K562 (cell line): ENCODE data around the gene VPS45. TPM values are rescaled to one million over a fixed set of nuclear protein-coding genes. Genes with fewer than 3 reads are reported as not detected.

ENCODE experiments used
- GTF2E2 ChIP-seq: fragments of 200-800 bp; sonication (Bioruptor generic); IDR thresholded peaks from 2 replicates; pipeline ENCODE4 v1.6.1; 2016; ENCODE audit warnings: missing genetic modification characterization, missing compliant biosample characterization
- LCOR ChIP-seq: sonication (generic); formaldehyde crosslinking; IDR thresholded peaks from 2 replicates; pipeline ENCODE4 v1.8.0; 2022; ENCODE audit warnings: mild to moderate bottlenecking, missing genetic modification reagents
- MAFF ChIP-seq: IDR thresholded peaks from 2 replicates; pipeline ENCODE4 v1.6.1; 2012; ENCODE audit warnings: low read length, improper control_type of control experiment
- PML ChIP-seq: IDR thresholded peaks from 2 replicates; pipeline ENCODE4 v1.6.1; 2012; ENCODE audit warnings: low read length, inconsistent platforms
- RBFOX2 ChIP-seq: fragments of 200-400 bp; formaldehyde crosslinking; IDR thresholded peaks from 2 replicates; pipeline ENCODE4 v1.6.1; 2017; ENCODE audit warnings: low read depth, mild to moderate bottlenecking, low read length, moderate library complexity
- SRF ChIP-seq, 2 experiments: fragments of 250-450, 450-650 bp in 1 of 2; sonication (Bioruptor Pico) in 1 of 2; sonication (generic) in 1 of 2; formaldehyde crosslinking; IDR thresholded peaks; 2 replicates each; pipeline versions ENCODE4 v1.5.0 to v1.5.1; 2020 to 2022; ENCODE audit warnings: mild to moderate bottlenecking in 1 of 2, missing genetic modification reagents in 1 of 2
- SUPT5H ChIP-seq: fragments of 450-650 bp; IDR thresholded peaks from 2 replicates; pipeline ENCODE4 v1.6.1; 2016
- TGIF2 ChIP-seq: sonication (generic); formaldehyde crosslinking; IDR thresholded peaks from 2 replicates; pipeline ENCODE4 v1.8.1; 2022; ENCODE audit warnings: mild to moderate bottlenecking, missing genetic modification reagents, moderate library complexity
- U2AF2 ChIP-seq: fragments of 200-400 bp; formaldehyde crosslinking; optimal IDR thresholded peaks from 2 replicates; pipeline ENCODE3; 2017; ENCODE audit warnings: low read depth, mild to moderate bottlenecking, low read length
- ZKSCAN3 ChIP-seq: fragments of 250-450 bp; sonication (Bioruptor Pico); IDR thresholded peaks from 2 replicates; pipeline ENCODE4 v1.4.0; 2020
- ZNF436 ChIP-seq: fragments of 250-450, 450-650 bp; sonication (Bioruptor Pico); formaldehyde crosslinking; IDR thresholded peaks from 2 replicates; pipeline ENCODE4 v1.7.0; 2020; ENCODE audit warnings: mild to moderate bottlenecking
- ZNF507 ChIP-seq: conservative IDR thresholded peaks from 2 replicates; pipeline ENCODE4 v1.6.1; 2017; ENCODE audit warnings: missing genetic modification characterization, missing compliant biosample characterization
- polyA plus RNA-seq, 8 experiments: library from polyadenylated mRNA; depleted of rRNA in 4 of 8; stranded (reverse) in 5 of 8; unstranded in 3 of 8; fragments of >200 nt; fragmentation: Nextera tagmentation in 2 of 8; fragmentation: Illumina TruSeq in 1 of 8; extraction: Ambion mirVana in 2 of 8; extraction: Trizol in 1 of 8; gene quantifications; 2 replicates each; pipeline versions ENCODE4 v1.2.1 to v1.2.3, GENCODE V29; 2011 to 2014; ENCODE audit warnings: inconsistent platforms in 1 of 8, missing spikeins in 1 of 8
- total RNA-seq, 7 experiments: library from RNA; depleted of rRNA in 6 of 7; stranded (reverse); fragments of >200 nt in 6 of 7; fragmentation: Illumina TruSeq in 2 of 7; extraction: Trizol in 2 of 7; gene quantifications; 2 replicates each; pipeline versions ENCODE4 v1.2.1 to v1.2.3, GENCODE V29; 2011 to 2021; ENCODE audit warnings: low replicate concordance in 1 of 7
- TF ChIP-seq, protein P1 (sequence below): sonication (generic); IDR thresholded peaks from 2 replicates; pipeline ENCODE4 v1.6.1; 2016
- TF ChIP-seq, protein P2 (sequence below), 2 experiments: fragments of 450-650 bp; IDR thresholded peaks; 2 replicates each; pipeline ENCODE4 v1.6.1; 2016; ENCODE audit warnings: mild to moderate bottlenecking in 2 of 2, borderline replicate concordance in 1 of 2, low read depth in 1 of 2, moderate library complexity in 1 of 2
- TF ChIP-seq, protein P3 (sequence below): fragments of 450-650 bp; formaldehyde crosslinking; conservative IDR thresholded peaks from 2 replicates; pipeline ENCODE4 v1.4.0; 2022; ENCODE audit warnings: mild to moderate bottlenecking, missing genetic modification characterization

VPS45 gene
- total and polyA plus RNA-seq, 9 of the 15 experiments (the other 6 are each of a cell fraction or from before 2014, with no cell fraction given), result 17.9 to 48.2 (median 34.4) TPM

DNA sequence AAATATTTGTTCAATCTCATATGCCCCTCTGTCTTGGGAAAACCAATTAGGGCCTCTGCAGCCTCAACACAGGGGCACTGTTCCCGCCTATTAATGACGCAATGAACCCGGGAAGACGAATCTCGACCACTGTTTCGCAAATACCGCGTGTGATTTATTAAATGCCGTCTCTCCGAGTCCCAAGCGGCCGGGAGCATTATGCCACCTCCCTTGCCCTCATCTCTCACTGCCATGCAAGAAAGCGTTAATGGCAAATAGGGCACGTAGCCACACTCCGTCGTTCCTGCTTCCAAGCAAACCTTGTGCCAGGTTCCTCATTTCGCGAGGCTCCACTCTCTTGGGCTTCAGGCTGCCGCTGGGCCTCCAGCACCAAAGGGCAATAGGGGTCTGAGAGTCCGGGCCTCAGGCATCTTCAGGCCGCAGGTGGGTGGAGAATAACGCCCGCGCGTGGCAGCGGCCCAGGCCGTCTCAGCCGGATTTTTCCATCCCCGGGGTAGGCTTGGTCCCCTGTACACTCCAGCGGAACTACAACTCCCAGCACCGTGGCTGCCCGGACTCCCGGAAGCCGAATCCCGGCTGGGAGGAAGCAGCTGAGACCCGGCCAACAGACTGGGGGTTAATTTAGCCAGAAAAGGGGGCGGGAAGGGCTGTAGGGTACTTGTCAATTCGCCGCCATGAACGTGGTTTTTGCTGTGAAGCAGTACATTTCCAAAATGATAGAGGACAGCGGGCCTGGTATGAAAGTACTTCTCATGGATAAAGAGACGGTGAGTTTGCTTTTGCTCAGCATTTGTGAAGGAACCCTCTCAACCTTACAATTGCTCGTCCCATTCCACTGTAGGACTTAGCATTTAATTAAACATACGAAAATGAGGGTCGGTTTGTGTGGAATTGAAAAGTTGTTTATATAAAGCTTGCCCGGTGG is at the start of gene VPS45 (continued):
- TF ChIP-seq, protein P1, sequence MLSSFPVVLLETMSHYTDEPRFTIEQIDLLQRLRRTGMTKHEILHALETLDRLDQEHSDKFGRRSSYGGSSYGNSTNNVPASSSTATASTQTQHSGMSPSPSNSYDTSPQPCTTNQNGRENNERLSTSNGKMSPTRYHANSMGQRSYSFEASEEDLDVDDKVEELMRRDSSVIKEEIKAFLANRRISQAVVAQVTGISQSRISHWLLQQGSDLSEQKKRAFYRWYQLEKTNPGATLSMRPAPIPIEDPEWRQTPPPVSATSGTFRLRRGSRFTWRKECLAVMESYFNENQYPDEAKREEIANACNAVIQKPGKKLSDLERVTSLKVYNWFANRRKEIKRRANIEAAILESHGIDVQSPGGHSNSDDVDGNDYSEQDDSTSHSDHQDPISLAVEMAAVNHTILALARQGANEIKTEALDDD, result no peak
- TF ChIP-seq LCOR (CRISPR knock-in tag) (peak; percentile 80; the same call in 1 of the 2 replicates), ZKSCAN3 (CRISPR knock-in tag) (no peak), U2AF2 (no peak), GTF2E2 (peak; percentile 89), MAFF (no peak), RBFOX2 (peak; percentile 93), PML (peak; percentile 61; the same call in 1 of the 2 replicates), SRF (CRISPR knock-in tag; IDR thresholded peaks at IDR 0.05) (no peak; a peak in 1 of 4 replicates), TGIF2 (CRISPR knock-in tag) (no peak), ZNF507 (tag) (no peak), ZNF436 (no peak), SUPT5H (peak; percentile 72)
- TF ChIP-seq, protein P2, sequence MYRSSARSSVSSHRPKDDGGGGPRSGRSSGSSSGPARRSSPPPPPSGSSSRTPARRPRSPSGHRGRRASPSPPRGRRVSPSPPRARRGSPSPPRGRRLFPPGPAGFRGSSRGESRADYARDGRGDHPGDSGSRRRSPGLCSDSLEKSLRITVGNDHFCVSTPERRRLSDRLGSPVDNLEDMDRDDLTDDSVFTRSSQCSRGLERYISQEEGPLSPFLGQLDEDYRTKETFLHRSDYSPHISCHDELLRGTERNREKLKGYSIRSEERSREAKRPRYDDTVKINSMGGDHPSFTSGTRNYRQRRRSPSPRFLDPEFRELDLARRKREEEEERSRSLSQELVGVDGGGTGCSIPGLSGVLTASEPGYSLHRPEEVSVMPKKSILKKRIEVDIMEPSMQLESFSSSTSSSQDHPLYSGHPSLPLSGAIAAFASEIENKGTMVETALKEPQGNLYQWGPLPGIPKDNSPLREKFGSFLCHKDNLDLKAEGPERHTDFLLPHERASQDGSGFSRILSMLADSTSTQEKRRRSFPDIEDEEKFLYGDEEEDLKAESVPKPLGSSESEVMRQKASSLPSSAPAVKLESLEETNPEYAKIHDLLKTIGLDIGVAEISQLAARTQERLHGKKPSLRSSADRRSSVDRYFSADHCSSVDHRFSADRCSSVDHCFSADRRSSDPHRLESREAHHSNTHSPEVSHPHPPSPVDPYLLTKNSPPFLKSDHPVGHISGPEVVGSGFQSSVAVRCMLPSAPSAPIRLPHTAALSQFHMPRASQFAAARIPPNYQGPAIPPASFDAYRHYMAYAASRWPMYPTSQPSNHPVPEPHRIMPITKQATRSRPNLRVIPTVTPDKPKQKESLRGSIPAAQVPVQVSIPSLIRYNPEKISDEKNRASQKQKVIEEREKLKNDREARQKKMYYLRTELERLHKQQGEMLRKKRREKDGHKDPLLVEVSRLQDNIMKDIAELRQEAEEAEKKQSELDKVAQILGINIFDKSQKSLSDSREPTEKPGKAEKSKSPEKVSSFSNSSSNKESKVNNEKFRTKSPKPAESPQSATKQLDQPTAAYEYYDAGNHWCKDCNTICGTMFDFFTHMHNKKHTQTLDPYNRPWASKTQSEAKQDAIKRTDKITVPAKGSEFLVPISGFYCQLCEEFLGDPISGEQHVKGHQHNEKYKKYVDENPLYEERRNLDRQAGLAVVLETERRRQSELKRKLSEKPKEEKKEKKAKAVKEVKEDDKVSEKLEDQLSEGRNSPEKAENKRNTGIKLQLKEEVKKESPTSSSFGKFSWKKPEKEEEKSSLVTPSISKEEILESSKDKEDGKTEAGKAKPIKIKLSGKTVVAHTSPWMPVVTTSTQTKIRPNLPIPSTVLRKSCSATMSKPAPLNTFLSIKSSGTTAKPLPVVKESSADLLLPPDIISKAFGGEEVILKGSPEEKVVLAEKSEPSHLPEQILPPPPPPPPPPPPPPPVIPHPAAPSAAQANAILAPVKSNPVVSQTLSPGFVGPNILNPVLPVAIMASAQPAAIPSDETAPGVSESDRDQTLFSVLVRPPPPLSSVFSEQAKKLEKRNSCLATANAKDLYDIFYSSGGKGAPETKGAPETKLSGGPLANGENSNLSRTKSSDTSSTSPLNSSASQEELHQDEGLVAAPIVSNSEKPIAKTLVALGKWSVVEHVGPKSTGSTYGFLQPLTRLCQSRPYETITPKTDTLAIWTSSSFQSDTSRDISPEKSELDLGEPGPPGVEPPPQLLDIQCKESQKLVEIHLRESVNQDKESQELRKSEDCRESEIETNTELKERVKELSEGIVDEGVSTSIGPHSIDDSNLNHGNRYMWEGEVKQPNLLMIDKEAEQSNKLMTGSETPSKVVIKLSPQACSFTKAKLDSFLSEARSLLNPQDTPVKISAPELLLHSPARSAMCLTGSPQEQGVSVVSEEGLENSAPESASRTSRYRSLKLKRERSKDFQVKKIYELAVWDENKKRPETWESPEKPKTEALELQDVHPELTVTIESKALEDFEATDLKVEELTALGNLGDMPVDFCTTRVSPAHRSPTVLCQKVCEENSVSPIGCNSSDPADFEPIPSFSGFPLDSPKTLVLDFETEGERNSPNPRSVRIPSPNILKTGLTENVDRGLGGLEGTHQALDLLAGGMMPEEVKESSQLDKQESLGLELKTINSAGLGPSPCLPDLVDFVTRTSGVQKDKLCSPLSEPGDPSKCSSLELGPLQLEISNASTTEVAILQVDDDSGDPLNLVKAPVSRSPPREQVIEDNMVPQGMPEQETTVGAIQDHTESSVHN (IDR thresholded peaks at IDR 0.05; ENCODE audit: borderline replicate concordance in 1 of 2, low read depth in 1 of 2), result no peak
- TF ChIP-seq, protein P3, sequence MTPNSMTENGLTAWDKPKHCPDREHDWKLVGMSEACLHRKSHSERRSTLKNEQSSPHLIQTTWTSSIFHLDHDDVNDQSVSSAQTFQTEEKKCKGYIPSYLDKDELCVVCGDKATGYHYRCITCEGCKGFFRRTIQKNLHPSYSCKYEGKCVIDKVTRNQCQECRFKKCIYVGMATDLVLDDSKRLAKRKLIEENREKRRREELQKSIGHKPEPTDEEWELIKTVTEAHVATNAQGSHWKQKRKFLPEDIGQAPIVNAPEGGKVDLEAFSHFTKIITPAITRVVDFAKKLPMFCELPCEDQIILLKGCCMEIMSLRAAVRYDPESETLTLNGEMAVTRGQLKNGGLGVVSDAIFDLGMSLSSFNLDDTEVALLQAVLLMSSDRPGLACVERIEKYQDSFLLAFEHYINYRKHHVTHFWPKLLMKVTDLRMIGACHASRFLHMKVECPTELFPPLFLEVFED (CRISPR knock-in tag), result no peak
